Measurements from ENCODE around the gene FBXW9. TPM values are rescaled to one million over a fixed set of nuclear protein-coding genes. Genes with fewer than 3 reads are reported as not detected.

Gene FBXW9
- total RNA-seq, 1 experiment from 2014 or later: 12.4 TPM

DNA sequence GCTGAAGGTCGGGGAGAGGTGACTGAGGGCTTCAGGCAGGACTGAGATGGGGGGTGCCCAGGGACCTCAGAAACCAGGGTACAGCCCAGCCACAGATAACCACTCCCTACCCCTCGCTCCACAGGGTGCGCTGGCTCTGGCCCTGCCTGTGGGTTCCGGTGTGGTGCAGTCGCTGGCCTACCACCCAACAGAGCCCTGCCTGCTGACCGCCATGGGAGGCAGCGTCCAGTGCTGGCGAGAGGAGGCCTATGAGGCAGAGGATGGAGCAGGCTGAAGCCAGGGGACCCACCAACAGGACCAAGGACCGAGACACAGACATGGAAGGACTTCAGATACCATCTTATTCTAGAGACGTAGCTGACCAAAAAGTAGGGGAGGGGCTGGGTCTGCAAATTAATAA, 21.0 kb downstream of the FBXW9 start:
- H3K4me1 ChIP-seq (ENCODE audit: control insufficient read depth, insufficient read depth, low read length): no peaks in the 10 kb centered on the region
- no peak overlapping the region for H3K4me3 ChIP-seq (ENCODE audit: low read depth in 2 of 2, low read length in 2 of 2)
- no peak overlapping the region for H3K27ac ChIP-seq (ENCODE audit: low read length)
- in situ Hi-C loops (cut with HindIII; ENCODE audit: low pct_unique_long_range_greater_than_20kb, low sequenced_read_pairs): no loop called here
- intact Hi-C loops (cut with micrococcal nuclease; ENCODE audit: unreplicated experiment): loop anchor here (10.0 kb wide), 1 partner anchor 111 kb away; no protein-coding TSS in a partner anchor
- ChIA-PET CTCF (no interaction called here), POLR2A (no interaction called here)
- no peaks in the 10 kb centered on the region for H3K9me3 ChIP-seq (ENCODE audit: control insufficient read depth, insufficient read depth, low read depth, low read length)
- H3K36me3 ChIP-seq (ENCODE audit: control insufficient read depth, insufficient read depth, low read length): peaks cover 4% of the 10 kb centered on the region; the same call in 1 of the 2 replicates
- TF ChIP-seq TCF7L2 (IDR thresholded peaks at IDR 0.05; ENCODE audit: low read depth, low read length) (no peak), POLR2AphosphoS5 (IDR thresholded peaks at IDR 0.05; ENCODE audit: low read depth, low read length) (no peak)
- TF ChIP-seq, protein P1, sequence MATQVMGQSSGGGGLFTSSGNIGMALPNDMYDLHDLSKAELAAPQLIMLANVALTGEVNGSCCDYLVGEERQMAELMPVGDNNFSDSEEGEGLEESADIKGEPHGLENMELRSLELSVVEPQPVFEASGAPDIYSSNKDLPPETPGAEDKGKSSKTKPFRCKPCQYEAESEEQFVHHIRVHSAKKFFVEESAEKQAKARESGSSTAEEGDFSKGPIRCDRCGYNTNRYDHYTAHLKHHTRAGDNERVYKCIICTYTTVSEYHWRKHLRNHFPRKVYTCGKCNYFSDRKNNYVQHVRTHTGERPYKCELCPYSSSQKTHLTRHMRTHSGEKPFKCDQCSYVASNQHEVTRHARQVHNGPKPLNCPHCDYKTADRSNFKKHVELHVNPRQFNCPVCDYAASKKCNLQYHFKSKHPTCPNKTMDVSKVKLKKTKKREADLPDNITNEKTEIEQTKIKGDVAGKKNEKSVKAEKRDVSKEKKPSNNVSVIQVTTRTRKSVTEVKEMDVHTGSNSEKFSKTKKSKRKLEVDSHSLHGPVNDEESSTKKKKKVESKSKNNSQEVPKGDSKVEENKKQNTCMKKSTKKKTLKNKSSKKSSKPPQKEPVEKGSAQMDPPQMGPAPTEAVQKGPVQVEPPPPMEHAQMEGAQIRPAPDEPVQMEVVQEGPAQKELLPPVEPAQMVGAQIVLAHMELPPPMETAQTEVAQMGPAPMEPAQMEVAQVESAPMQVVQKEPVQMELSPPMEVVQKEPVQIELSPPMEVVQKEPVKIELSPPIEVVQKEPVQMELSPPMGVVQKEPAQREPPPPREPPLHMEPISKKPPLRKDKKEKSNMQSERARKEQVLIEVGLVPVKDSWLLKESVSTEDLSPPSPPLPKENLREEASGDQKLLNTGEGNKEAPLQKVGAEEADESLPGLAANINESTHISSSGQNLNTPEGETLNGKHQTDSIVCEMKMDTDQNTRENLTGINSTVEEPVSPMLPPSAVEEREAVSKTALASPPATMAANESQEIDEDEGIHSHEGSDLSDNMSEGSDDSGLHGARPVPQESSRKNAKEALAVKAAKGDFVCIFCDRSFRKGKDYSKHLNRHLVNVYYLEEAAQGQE (IDR thresholded peaks at IDR 0.05; ENCODE audit: insufficient read depth in 1 of 2, low read depth in 2 of 2, low read length in 1 of 2): no peak
- TF ChIP-seq, protein P2, sequence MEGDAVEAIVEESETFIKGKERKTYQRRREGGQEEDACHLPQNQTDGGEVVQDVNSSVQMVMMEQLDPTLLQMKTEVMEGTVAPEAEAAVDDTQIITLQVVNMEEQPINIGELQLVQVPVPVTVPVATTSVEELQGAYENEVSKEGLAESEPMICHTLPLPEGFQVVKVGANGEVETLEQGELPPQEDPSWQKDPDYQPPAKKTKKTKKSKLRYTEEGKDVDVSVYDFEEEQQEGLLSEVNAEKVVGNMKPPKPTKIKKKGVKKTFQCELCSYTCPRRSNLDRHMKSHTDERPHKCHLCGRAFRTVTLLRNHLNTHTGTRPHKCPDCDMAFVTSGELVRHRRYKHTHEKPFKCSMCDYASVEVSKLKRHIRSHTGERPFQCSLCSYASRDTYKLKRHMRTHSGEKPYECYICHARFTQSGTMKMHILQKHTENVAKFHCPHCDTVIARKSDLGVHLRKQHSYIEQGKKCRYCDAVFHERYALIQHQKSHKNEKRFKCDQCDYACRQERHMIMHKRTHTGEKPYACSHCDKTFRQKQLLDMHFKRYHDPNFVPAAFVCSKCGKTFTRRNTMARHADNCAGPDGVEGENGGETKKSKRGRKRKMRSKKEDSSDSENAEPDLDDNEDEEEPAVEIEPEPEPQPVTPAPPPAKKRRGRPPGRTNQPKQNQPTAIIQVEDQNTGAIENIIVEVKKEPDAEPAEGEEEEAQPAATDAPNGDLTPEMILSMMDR (IDR thresholded peaks at IDR 0.05): no peak
- DNase-seq (ENCODE audit: low read depth, low spot score) (no peak), ATAC-seq (no peak)
- H3K27me3 ChIP-seq (ENCODE audit: control insufficient read depth, insufficient read depth, low read length): no peaks in the 10 kb centered on the region
- BruUV-seq (replicated peaks): no TSS peak

DNA sequence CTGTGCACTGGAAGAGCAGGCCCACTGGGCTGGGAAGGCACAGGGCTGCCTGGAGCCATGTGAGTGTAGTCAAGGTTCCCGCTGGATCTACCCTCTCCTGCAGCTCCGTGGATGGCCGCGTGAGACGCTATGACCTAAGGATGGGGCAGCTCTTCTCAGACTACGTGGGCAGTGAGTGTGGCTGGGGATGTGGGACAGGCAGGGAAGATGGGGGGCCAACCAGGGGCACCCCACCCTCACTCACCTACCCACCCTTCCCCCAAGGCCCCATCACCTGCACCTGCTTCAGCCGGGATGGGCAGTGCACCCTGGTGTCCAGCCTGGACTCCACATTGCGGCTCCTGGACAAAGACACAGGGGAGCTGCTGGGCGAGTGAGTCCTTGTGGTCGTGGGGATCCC, 23.7 kb downstream of the FBXW9 start:
- TF ChIP-seq, protein P2 (IDR thresholded peaks at IDR 0.05): no peak
- TF ChIP-seq POLR2AphosphoS5 (IDR thresholded peaks at IDR 0.05; ENCODE audit: low read depth, low read length) (no peak), TCF7L2 (IDR thresholded peaks at IDR 0.05; ENCODE audit: low read depth, low read length) (no peak), SIN3A (IDR thresholded peaks at IDR 0.05; ENCODE audit: borderline replicate concordance, insufficient read depth, low read depth, low read length) (no peak)
- TF ChIP-seq, protein P1 (IDR thresholded peaks at IDR 0.05; ENCODE audit: insufficient read depth in 1 of 2, low read depth in 2 of 2, low read length in 1 of 2): no peak
- intact Hi-C loops (cut with micrococcal nuclease; ENCODE audit: unreplicated experiment) (loop anchor here (10.0 kb wide), 1 partner anchor 108 kb away; no protein-coding TSS in a partner anchor), in situ Hi-C loops (cut with HindIII; ENCODE audit: low pct_unique_long_range_greater_than_20kb, low sequenced_read_pairs) (no loop called here)
- Histone ChIP-seq H3K4me1 (ENCODE audit: control insufficient read depth, insufficient read depth, low read length) (no peaks in the 10 kb centered on the region; the same call in 1 of the 2 replicates), H3K27me3 (ENCODE audit: control insufficient read depth, insufficient read depth, low read length) (no peaks in the 10 kb centered on the region), H3K27ac (ENCODE audit: low read length) (no peak overlapping the region), H3K36me3 (ENCODE audit: control insufficient read depth, insufficient read depth, low read length) (peaks cover 3% of the 10 kb centered on the region; the same call in 1 of the 2 replicates), H3K4me3 (ENCODE audit: low read depth in 2 of 2, low read length in 2 of 2) (no peak overlapping the region), H3K9me3 (ENCODE audit: control insufficient read depth, insufficient read depth, low read depth, low read length) (no peaks in the 10 kb centered on the region)
- ChIA-PET CTCF (interaction anchor here (0.6 to 0.8 kb wide), 2 partner anchors 34 to 614 kb away, joined by 3 to 6 read pairs; no protein-coding TSS in a partner anchor), POLR2A (no interaction called here)
- no peak for DNase-seq (ENCODE audit: low read depth, low spot score)
- ATAC-seq: no peak
- BruUV-seq (replicated peaks): no TSS peak

All from Panc1 (cell line).